Stimulated activated naive CD4-positive, alpha-beta T cell (primary cell): ENCODE results near the gene PRDM16.

Experiments
- DNase-seq, 6 experiments: peaks; one replicate each; lab custom pipeline; 2025; lab: John Stamatoyannopoulos, UW

PRDM16 gene

DNA sequence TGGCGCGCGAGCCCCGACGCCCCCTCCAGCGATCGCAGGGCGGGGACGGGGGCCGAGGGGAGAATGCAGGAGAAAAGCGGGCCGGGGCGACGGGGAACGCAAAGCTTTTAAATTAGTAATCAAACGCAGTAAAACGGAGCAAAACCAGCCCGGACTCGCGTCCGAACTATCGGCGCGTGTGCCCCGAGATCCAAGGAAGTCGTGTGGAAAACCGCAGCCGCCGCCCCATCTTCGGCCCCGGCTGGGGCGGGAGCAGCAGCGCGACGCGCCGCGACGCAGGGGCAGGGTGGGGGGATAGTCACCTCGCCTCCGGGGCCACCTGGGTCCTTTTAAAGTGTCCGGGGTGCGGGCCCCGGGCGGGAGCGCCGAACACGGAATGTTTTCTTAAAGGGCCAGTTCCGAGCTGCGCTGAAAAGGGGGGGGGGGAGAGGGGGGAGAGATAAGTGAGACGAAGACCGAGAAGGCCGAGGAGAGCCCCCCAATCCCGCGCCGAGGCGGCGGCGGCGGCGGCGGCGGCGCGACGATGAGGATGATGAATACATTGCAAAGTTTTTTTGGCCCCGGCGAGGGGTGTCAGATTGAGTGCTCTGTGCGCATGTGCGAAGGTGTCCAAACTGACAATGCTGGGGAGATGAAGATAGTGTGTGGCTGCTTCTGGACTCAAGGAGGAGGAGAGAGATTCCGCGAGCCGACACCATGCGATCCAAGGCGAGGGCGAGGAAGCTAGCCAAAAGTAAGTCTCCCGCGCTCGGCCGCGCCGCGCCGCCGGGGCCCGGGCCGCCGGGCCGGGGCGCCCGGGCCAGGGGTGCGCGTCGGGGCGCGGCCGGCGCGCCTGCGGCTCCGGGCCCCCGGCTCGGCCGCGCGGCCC is at the start of gene PRDM16:
Gene PRDM16 (plus strand): TSS at position 640 of the 868 bp plus-strand sequence. CDS start 57 bp downstream, at position 697.
- DNase-seq, result no peak

DNA sequence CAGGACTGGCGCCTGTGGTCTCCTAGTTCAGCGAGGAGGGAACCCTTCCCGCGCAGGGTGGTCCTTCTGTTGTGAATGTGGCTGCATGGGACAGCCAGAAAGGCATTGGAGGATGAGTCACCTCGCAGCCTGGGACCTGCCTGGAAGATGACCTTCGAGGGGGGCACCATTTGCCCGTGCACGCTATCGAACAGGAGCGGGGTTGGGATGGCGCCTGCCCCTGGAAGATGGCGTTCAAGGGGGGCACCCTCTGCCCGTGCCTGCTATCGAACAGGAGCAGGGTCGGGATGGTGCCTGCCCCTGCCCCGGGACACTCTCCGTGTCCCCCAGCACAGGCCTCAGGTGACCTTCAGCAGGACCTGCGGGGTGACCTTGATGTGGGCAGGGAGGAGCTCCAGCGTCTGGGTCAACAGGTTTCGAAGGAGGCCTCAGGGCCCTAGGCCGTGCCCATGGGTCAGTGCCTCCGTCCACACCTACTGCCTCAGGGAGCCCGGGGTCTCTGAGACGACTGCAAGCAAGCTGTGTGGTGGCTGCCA is 49.4 kb upstream of the PRDM16 start:
- DNase-seq, result no peak

DNA sequence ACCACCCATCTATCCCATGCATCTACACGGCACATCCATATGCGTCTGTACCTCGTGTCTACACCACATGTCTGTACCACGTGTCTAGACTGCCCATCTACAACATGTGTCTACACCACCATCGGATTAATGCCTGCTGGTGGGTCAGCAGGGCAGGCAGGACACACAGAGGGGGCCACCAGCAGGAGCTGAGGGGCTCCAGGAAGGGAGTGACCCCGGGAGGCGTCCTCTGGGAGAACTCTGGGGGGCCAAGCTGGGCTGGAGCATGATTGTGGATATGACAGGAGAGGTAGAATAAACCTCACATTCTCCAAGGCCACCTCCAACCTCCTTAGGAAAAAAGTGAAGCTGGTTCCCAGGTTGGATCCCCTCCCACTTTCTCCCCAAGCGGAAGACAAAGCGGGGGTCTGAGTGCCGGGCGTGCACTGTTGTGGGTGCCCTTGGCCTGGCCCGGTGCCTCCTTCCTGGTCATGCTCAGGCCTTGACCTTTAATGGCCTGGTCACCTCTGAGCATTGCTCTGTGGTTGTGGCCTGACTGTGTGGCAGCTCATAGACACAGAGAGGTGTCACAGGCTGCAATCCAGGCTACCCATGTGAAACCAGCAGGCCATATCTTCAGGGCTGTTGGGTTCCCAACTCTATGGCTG is 48.6 kb upstream of the PRDM16 start:
- no peak for DNase-seq

DNA sequence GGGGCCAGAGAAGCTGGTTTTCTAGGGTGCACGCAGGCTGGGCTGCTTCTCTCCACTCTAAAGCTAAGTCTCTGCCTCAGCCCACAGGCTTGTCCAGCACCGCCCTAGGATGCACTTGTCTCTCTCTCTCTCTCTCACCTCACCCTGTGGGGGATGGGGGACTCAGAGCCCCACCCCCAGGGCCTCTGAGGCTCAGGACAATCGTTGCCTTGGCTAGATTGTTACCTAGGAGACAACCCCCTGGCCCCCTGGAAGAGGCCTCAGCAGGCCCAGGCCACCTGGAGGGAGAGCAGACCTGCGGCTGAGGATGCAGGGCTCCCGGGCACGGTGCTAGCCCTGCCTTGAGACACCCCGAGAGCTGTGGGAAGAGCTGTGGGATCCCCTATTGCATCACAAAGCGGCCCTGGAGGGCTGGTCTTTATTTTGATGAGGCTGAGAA is 47.8 kb upstream of the PRDM16 start, which contains the start of gene ACTRT2:
Gene ACTRT2 (plus strand): TSS at position 235 of the 439 bp plus-strand sequence. CDS start 220 bp downstream, outside the sequence.
- DNase-seq, result no peak

DNA sequence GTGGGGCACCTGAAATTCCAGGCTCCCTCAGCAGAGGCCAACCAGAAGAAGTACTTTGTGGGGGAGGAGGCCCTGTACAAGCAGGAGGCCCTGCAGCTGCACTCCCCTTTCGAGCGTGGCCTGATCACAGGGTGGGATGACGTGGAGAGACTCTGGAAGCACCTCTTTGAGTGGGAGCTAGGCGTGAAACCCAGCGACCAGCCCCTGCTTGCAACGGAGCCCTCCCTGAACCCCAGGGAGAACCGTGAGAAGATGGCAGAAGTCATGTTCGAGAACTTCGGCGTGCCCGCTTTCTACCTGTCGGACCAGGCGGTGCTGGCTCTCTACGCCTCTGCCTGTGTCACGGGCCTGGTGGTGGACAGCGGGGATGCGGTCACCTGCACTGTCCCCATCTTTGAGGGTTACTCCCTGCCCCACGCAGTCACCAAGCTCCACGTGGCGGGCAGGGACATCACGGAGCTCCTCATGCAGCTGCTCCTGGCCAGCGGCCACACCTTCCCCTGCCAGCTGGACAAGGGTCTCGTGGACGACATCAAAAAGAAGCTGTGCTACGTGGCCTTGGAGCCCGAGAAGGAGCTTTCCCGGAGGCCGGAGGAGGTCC is 47.1 kb upstream of the PRDM16 start:
- DNase-seq, result no peak

DNA sequence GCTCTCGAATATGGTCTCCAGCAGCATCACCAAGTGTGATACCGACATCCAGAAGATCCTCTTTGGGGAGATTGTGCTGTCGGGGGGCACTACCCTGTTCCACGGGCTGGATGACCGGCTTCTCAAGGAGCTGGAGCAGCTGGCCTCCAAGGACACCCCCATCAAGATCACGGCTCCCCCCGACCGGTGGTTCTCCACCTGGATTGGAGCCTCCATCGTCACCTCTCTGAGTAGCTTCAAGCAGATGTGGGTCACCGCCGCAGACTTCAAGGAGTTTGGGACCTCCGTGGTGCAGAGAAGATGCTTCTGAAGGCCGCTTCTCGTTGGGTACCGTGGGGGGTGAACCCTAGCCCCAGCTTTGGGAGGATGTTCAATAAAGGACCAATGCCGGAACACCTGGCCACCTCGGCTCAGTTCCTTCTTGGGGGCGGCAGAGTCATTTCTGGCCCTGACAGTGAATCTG is 46.5 kb upstream of the PRDM16 start:
- no peak for DNase-seq

DNA sequence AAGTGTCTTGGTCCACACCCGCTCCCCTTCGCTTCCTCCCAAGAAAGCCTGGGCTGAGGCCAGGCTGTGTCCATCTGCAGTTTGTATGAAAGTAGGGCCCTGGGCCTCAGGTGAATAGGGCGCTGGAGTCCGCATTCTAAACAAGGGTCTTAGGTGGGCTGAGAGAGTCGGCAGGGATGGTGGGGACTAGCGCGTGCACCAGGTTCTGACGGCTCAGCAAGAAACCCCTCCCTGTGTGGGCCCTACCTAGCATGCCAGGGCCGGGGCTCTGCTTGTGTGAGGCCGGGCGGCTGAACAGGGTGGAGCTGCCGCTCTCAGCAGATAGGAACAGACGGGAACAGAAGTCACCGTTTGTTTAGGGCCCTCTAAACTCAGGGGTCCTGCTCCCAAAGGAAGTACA is 46.0 kb upstream of the PRDM16 start:
- no peak for DNase-seq

DNA sequence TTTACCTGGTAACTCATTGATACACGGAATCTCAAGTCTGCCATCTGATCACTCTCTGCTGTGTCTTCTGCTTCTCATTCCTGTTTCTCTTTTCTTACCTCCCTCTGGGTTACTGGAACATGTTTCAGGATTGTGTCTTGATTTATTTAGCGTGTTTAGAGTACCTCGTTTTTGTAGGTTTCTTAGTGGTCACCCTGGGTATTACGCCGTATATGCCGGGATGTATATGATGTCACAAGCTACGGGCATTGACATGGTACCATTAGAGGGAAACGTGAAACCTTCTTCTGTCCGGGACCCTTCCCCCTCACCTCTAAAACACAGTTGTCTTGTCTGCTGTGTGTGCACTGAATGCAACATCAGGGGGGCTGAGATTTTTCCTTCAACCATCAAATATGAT is 45.0 kb upstream of the PRDM16 start:
- DNase-seq, result no peak

DNA sequence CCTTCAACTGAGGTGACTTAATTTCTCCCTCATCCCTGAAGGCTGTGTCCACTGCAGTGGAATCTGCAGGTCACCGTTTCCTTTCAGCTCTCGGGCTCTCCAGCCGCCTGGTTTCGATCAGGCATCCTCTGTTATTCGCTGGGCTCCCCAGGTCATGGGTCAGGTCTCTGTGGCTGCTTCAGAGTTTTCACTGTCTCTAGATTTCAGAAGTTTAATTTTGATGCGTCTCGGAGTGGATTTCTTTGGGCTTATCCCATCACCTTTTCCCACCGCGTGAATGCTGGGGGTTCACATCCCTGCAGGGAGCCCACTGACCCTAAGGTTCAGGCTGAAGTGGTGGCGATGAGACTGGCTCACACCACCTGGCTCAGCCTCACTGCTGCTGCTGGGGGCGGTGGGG is 44.4 kb upstream of the PRDM16 start:
- DNase-seq, result no peak

DNA sequence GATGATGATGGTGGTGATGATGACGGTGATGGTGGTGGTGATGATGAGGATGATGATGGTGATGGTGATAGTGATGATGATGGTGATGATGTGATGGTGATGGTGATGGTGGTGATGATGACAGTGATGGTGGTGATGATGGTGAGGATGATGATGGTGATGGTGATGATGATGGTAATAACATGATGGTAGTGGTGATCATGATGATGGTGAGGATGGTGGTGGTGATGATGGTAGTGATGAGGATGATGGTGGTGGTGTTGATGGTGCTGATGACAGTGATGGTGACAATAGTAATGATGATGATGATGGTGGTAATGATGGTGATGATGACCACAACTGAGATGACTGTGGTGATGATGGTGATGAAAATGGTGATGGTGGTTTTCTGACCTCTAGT is 42.9 kb upstream of the PRDM16 start:
- no peak for DNase-seq

DNA sequence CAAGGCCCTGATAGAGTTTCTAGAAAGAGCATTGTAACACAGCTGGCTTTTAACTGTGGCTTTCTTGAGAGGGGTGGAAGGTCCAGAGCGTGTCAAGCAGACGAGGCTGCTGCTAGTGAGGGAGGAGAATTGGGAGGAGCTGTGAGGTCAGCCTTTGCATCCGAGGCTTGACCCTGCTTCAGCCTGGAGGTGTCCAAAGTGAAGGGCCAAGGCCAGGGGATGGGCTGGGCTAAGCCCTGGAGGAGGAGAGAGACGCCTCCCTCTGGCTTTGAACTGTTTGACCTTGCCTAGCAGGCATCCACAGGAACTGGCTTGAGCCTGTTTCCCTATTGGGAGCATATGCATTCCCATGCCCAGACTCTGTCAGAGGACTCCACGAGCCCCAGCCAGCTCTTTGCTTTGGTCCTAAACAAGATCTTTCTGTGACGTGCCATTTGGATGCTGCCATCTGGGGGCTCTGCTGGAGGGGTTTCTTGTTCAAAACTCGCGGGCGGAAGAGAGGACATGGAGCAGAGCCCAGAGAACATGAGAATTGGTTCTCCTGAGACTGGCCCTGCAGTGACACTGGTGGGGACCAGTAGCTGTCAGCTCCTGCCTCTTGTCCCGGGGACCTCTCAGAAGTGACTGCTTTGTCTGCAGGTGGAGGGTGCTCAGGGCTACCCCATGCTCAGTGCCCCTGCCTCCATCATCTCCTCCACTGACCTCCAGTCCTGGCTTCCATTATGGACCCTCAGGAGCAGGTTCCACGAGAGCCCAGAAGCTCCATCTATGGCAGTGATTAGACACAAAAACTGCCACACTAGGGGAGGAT is 42.2 kb upstream of the PRDM16 start:
- no peak for DNase-seq

DNA sequence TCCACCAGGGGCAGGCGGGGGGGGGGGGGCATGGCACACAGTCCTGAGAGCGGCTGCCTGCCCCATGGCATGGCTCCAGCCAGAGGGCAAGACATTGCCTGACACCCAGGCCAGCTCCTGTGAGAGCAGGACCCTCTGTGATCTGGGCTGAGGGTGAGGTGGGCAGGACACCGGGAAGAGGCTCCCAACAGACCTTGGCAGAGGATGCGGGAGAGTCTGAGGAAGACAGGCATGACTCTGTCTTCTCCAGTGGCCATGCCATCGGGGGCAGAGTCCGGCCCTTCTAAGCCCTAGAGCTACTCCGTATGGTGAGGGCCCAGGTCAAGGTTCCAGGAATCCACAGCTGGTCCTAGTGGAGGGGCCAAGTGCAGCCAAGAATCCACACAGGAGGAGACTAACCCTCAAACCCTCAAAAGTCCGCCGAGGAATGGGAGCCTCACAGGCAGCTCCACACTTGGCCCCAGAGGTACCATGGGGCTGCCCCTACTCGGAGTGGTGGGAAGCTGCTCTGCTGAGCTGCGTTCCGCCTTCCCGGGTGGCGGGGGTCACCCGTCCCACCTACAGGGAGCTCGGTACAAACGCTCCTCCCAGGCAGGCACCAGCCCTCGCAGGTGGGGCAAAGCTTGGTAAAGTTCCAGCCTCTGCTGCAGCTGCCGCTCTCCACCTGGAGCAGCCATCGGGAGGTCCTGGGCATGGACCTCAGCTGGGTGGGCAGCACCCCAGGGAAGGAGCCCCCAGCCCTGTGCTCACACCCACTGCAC is 41.2 kb upstream of the PRDM16 start:
- no peak for DNase-seq

DNA sequence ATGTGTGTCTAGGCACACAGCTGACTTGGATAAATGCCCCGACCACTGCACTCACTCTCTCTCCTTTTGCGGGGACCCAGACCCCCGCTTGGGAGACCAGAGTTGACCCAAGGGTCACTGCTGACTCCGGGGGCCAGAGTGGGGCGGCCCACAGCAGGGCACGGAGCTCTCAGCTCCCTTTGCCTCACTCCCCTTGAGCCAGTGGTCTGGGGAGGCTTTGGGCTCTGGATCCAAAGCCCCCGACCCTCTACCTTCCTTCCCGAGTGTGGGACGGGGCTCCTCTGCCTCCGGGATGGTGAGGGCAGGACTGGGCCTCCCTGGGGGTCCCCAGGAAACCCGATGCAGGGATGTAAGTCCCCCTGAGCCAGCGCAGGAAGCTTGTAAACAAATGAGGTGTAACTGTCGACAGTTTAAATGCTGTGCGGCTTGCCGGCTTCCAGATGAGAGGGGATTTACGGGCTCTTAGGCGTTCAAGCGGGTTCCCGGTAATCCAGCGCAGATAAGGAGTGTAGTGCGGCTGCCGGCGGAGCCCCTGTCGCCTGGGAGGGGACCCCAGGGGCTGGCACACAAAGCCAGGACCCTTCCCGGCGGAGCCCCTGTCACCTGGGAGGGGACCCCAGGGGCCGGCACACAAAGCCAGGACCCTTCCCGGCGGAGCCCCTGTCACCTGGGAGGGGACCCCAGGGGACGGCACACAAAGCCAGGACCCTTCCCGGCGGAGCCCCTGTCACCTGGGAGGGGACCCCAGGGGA is 40.3 kb upstream of the PRDM16 start:
- no peak for DNase-seq

DNA sequence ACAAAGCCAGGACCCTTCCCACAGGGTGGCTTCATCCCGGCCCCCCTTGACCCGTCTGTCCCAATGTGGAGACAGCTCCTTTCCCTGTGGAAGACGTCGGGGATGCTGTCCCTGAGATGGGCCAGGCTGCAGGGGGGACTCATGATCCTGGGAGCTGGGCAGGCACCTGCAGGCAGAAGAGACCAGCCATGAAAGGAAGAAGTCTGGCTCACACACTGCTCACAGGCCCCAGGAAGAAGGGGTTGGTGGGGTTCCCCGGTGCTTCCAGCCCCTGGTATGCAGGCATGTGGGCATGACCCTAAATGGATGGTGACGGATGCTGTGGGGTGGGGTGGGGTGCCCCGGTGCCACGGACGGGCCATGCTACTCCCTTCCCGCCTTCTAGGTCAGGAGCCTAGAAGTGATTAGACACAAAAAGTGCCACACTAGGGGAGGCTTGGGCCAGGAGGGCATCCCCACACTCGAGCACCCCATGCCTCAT is 39.5 kb upstream of the PRDM16 start:
- no peak for DNase-seq

DNA sequence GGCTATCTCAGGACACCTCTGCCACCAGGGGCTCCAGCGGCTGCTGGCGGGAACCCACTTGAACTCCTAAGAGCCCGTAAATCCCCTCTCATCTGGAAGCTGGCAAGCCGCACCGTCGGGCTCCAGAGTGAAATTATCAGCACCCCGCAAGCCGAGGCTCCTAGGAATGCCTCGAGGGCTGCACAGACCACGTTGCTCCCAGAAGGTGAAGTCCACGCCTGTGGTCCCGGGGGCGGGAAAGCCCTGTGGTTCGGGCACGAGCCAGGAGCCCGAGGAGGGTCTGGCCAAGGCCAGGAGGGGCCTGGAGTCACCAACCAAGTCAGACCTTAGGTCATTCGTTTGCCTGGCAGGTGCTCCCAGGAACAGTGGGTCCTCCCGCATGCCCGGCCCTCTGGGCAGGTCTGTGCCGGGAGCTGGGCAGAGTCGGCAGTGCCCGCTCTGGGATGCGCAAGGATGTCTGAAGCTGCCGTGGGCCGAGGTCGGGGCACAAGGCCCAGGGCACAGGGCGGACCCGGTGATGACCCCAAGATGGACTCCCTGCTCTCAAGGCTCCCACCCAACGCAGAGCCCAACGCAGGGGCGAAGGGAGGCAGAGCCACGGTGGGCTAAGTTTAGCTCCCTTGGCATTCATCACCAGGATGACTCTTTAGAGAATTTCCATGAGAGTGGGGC is 38.9 kb upstream of the PRDM16 start:
- no peak for DNase-seq

DNA sequence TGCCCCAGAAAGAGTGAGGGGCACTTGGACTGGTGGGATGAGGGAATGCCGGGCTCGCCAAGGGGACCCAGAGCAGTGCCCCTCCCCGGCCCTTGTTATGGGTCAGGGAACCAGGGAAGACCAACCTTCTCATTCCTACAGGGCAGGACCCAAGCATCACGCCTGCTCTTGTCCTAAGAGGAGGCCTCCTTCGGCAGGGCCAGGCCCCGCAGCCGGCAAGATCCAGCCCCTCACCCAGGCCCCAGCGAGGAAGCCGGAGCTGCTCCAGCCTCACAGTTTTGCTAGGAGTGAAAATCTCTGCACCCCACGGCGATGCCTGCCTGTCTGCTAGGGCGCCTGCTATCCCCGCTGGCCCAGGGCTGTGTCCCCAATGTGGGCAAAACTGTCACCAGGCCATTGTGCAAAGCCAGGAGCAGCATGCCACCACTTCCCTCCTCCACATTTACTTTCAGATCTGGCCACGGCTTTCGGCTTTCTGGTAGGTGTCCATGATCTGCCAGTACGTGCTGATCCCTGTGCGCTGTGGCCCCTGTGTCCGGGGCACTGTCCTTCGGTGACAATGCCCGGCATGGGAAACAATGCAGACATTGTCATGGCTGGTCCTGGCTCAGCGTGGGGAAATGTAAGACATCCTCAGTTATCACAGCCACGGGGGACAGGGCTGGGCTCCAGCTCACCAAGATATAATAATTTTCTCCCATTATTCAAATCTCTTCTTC is 38.2 kb upstream of the PRDM16 start:
- no peak for DNase-seq

DNA sequence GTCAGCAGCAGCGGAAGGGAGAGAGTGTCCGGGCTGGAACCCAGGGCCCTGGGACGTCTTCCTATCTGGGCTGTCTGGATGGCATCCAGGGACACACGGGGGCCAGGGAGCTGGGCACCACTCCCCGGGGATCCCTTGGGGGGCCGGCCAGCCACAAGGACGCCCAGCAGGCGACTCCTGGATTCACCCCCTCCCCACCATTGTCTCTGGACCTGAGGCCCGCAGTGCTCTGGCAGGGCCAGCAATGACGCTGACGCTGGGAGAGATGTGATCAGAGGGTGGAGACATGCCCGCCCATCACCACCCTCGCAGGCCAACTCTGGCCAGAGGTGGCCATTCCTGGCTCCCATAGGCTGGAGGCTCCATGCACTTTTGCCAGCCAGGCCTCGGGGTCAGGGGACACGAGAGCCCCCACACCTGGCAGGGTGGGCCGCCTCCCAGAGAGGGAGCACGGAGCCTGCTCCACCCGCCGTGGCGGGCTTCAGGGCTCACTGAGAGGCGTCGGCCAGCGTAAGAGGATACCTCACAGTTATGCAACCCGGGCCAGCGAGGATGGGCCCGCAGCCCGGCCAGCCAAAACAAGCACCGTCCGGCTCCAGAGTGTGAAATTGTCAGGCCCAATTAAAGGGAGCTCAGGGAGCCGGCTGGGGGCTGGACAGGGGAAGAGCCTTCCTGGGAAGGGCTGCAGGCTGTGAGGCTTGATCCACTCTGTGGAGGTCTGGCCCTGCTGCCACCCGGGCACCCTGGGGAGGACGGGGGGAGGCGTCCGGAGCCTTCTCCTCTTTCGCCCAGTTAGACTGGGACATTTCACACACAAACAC is 37.4 kb upstream of the PRDM16 start:
- no peak for DNase-seq
